Astrocyte (in vitro differentiated cells and primary cell): ENCODE data around the gene C17orf113.

ENCODE experiments used
- EZH2 ChIP-seq: IDR thresholded peaks from 2 replicates; pipeline ENCODE4 v1.6.1; 2012; ENCODE audit warnings: mild to moderate bottlenecking, low read length, inconsistent platforms; ENCODE audit not compliant: insufficient read depth
- TF ChIP-seq, protein P1 (sequence below): IDR thresholded peaks from 2 replicates; pipeline ENCODE4 v1.5.1; 2011; ENCODE audit warnings: low read depth, mild to moderate bottlenecking, inconsistent platforms, low read length, moderate library complexity; ENCODE audit not compliant: insufficient read depth

DNA sequence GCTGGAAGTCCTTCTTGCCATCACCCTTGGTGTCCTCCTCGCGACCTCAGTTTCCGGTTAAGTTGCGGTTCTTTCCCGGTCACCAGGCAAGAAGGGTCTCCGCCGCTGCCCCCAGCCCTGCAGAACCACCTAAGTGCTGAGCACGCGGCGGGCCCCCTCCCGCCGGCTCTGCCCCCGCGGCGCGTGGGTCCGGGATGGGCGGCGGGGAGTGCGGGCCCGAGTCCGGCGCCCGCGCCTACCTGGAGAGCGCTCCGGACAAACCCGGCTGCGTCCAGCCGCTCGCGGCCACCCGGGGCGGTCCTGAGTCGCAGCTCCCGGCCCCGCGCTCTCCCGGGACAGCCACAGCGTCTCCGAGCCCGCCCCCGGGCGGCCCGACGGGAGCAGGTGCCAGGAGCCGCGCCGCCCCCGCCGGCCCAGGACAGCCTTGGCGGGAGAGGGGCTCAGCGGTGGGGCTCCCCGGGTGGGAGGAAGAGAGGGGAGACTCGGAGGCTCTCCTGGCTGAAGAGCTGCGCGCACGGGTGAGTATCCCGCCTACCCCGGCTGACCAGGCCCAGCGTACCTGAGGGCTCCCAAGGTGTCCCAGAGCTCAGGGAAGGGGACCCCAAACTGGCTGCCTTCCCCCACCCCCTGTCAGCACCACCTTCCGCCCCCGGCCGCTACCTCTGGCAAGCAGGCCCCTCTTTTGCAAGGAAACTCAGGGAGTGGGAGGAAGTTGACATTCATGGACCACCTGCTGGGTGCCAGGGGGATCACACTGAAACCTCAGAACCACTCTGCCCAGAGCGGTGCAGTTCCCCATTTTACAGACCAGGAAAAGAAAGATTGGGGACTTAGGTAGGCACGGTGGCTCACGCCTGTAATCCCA, 22.2 kb upstream of the C17orf113 start:
- TF ChIP-seq, protein P1, sequence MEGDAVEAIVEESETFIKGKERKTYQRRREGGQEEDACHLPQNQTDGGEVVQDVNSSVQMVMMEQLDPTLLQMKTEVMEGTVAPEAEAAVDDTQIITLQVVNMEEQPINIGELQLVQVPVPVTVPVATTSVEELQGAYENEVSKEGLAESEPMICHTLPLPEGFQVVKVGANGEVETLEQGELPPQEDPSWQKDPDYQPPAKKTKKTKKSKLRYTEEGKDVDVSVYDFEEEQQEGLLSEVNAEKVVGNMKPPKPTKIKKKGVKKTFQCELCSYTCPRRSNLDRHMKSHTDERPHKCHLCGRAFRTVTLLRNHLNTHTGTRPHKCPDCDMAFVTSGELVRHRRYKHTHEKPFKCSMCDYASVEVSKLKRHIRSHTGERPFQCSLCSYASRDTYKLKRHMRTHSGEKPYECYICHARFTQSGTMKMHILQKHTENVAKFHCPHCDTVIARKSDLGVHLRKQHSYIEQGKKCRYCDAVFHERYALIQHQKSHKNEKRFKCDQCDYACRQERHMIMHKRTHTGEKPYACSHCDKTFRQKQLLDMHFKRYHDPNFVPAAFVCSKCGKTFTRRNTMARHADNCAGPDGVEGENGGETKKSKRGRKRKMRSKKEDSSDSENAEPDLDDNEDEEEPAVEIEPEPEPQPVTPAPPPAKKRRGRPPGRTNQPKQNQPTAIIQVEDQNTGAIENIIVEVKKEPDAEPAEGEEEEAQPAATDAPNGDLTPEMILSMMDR, result no peak
- TF ChIP-seq EZH2, result peak; percentile 84
